HepG2 (cell line): Measurements from ENCODE around the gene IRF7. TPM values are rescaled to one million over a fixed set of nuclear protein-coding genes. Genes with fewer than 3 reads are reported as not detected.

Experiments
- DNMT1 ChIP-seq: sonication (generic); formaldehyde crosslinking; IDR thresholded peaks from 2 replicates; pipeline ENCODE4 v1.5.1; 2020; ENCODE audit warnings: mild to moderate bottlenecking, missing genetic modification reagents
- ETV5 ChIP-seq: IDR thresholded peaks from 2 replicates; pipeline ENCODE4 v1.6.1; 2018; ENCODE audit warnings: missing biosample characterization, missing genetic modification reagents, inconsistent platforms, borderline replicate concordance
- HOXA5 ChIP-seq: sonication (generic); formaldehyde crosslinking; IDR thresholded peaks from 2 replicates; pipeline ENCODE4 v1.4.0; 2020; ENCODE audit warnings: missing genetic modification reagents
- ISX ChIP-seq: sonication (generic); formaldehyde crosslinking; conservative IDR thresholded peaks from 2 replicates; pipeline ENCODE4 v1.5.0; 2020; ENCODE audit warnings: missing genetic modification reagents
- KLF15 ChIP-seq: sonication (generic); formaldehyde crosslinking; IDR thresholded peaks from 2 replicates; pipeline ENCODE4 v1.8.1; 2023; ENCODE audit warnings: borderline replicate concordance, mild to moderate bottlenecking, inconsistent platforms, missing genetic modification reagents, mixed read lengths
- MEIS1 ChIP-seq: sonication (generic); formaldehyde crosslinking; IDR thresholded peaks from 2 replicates; pipeline ENCODE4 v1.9.0; 2021; ENCODE audit warnings: mild to moderate bottlenecking, missing genetic modification reagents, moderate library complexity, borderline replicate concordance
- NAIF1 ChIP-seq: sonication (generic); formaldehyde crosslinking; IDR thresholded peaks from 2 replicates; pipeline ENCODE4 v1.5.0; 2020; ENCODE audit warnings: mild to moderate bottlenecking, missing genetic modification reagents, borderline replicate concordance
- NFE2L1 ChIP-seq: sonication (generic); formaldehyde crosslinking; IDR thresholded peaks from 2 replicates; pipeline ENCODE4 v1.4.0; 2020; ENCODE audit warnings: missing genetic modification reagents, mild to moderate bottlenecking, borderline replicate concordance
- SNRNP70 ChIP-seq: fragments of 200-400 bp; formaldehyde crosslinking; IDR thresholded peaks from 2 replicates; pipeline ENCODE4 v1.6.1; 2017; ENCODE audit warnings: mild to moderate bottlenecking, low read depth, low read length, moderate library complexity
- SRSF4 ChIP-seq: fragments of 200-400 bp; formaldehyde crosslinking; IDR thresholded peaks from one replicate; pipeline ENCODE4 v1.6.1; 2018; ENCODE audit warnings: mild to moderate bottlenecking, low read depth, low read length, moderate library complexity; ENCODE audit not compliant: poor library complexity, severe bottlenecking
- TBP ChIP-seq: sonication (generic); formaldehyde crosslinking; IDR thresholded peaks from 2 replicates; pipeline ENCODE4 v1.5.0; 2020; ENCODE audit warnings: missing genetic modification reagents
- ZFY ChIP-seq: sonication (generic); formaldehyde crosslinking; IDR thresholded peaks from 2 replicates; pipeline ENCODE4 v1.4.0; 2020; ENCODE audit warnings: missing genetic modification reagents
- ZNF124 ChIP-seq: sonication (generic); formaldehyde crosslinking; IDR thresholded peaks from 2 replicates; pipeline ENCODE4 v1.4.0; 2020; ENCODE audit warnings: missing genetic modification reagents
- ZNF629 ChIP-seq: sonication (generic); formaldehyde crosslinking; conservative IDR thresholded peaks from 2 replicates; pipeline ENCODE4 v1.5.0; 2020; ENCODE audit warnings: missing genetic modification reagents
- ZNF687 ChIP-seq: sonication (generic); formaldehyde crosslinking; IDR thresholded peaks from 2 replicates; pipeline ENCODE4 v1.5.1; 2020; ENCODE audit warnings: mild to moderate bottlenecking, missing genetic modification reagents, moderate library complexity
- ZNF816 ChIP-seq: sonication (generic); formaldehyde crosslinking; IDR thresholded peaks from 2 replicates; pipeline ENCODE4 v1.8.0; 2022; ENCODE audit warnings: missing genetic modification reagents, mild to moderate bottlenecking, borderline replicate concordance
- polyA plus RNA-seq, 8 experiments: library from polyadenylated mRNA; depleted of rRNA in 3 of 8; stranded (reverse) in 7 of 8; unstranded in 1 of 8; fragments of >200 nt; fragmentation: Illumina TruSeq in 4 of 8; extraction: Trizol in 4 of 8; gene quantifications; 2 replicates each; pipeline versions ENCODE4 v1.2.1 to v1.2.3, GENCODE V29; 2011 to 2016; ENCODE audit warnings: low read depth in 4 of 8, missing spikeins in 1 of 8, mixed read lengths in 1 of 8; ENCODE audit not compliant: insufficient read depth in 1 of 8
- total RNA-seq, 5 experiments: library from RNA; depleted of rRNA; stranded (reverse); fragments of >200 nt; fragmentation: Illumina TruSeq; extraction: Trizol; gene quantifications; 2 replicates each; pipeline ENCODE4 v1.2.3, GENCODE V29; 2016; ENCODE audit warnings: low read depth in 1 of 5
- TF ChIP-seq, protein P1 (sequence below): sonication (generic); formaldehyde crosslinking; IDR thresholded peaks from 2 replicates; pipeline ENCODE4 v1.5.1; 2020; ENCODE audit warnings: mild to moderate bottlenecking, missing genetic modification reagents, borderline replicate concordance
- TF ChIP-seq, protein P2 (sequence below): sonication (generic); formaldehyde crosslinking; IDR thresholded peaks from 2 replicates; pipeline ENCODE4 v1.9.0; 2021; ENCODE audit warnings: missing genetic modification reagents, borderline replicate concordance

Gene IRF7
- total and polyA plus RNA-seq, 2 of the 13 experiments (the other 11 are each of a cell fraction or from before 2014, with no cell fraction given): not detected

GRCh38 chr11:662689-663274, 47.0 kb upstream of the IRF7 start (continued):
- TF ChIP-seq, protein P1, sequence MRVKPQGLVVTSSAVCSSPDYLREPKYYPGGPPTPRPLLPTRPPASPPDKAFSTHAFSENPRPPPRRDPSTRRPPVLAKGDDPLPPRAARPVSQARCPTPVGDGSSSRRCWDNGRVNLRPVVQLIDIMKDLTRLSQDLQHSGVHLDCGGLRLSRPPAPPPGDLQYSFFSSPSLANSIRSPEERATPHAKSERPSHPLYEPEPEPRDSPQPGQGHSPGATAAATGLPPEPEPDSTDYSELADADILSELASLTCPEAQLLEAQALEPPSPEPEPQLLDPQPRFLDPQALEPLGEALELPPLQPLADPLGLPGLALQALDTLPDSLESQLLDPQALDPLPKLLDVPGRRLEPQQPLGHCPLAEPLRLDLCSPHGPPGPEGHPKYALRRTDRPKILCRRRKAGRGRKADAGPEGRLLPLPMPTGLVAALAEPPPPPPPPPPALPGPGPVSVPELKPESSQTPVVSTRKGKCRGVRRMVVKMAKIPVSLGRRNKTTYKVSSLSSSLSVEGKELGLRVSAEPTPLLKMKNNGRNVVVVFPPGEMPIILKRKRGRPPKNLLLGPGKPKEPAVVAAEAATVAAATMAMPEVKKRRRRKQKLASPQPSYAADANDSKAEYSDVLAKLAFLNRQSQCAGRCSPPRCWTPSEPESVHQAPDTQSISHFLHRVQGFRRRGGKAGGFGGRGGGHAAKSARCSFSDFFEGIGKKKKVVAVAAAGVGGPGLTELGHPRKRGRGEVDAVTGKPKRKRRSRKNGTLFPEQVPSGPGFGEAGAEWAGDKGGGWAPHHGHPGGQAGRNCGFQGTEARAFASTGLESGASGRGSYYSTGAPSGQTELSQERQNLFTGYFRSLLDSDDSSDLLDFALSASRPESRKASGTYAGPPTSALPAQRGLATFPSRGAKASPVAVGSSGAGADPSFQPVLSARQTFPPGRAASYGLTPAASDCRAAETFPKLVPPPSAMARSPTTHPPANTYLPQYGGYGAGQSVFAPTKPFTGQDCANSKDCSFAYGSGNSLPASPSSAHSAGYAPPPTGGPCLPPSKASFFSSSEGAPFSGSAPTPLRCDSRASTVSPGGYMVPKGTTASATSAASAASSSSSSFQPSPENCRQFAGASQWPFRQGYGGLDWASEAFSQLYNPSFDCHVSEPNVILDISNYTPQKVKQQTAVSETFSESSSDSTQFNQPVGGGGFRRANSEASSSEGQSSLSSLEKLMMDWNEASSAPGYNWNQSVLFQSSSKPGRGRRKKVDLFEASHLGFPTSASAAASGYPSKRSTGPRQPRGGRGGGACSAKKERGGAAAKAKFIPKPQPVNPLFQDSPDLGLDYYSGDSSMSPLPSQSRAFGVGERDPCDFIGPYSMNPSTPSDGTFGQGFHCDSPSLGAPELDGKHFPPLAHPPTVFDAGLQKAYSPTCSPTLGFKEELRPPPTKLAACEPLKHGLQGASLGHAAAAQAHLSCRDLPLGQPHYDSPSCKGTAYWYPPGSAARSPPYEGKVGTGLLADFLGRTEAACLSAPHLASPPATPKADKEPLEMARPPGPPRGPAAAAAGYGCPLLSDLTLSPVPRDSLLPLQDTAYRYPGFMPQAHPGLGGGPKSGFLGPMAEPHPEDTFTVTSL (CRISPR knock-in tag): no peak
- TF ChIP-seq NAIF1 (CRISPR knock-in tag) (no peak), ETV5 (CRISPR knock-in tag) (no peak), ZNF687 (CRISPR knock-in tag) (peak; percentile 57), HOXA5 (no peak), MEIS1 (no peak), ZNF124 (CRISPR knock-in tag) (no peak), TBP (CRISPR knock-in tag) (no peak), ZNF629 (CRISPR knock-in tag) (no peak), SNRNP70 (no peak), ISX (CRISPR knock-in tag) (no peak), SRSF4 (no peak), NFE2L1 (no peak), KLF15 (no peak), ZFY (CRISPR knock-in tag) (no peak), DNMT1 (CRISPR knock-in tag) (0 out of 2 replicates have a peak, but pooled peaks have one; percentile 25), ZNF816 (CRISPR knock-in tag) (no peak)
- TF ChIP-seq, protein P2, sequence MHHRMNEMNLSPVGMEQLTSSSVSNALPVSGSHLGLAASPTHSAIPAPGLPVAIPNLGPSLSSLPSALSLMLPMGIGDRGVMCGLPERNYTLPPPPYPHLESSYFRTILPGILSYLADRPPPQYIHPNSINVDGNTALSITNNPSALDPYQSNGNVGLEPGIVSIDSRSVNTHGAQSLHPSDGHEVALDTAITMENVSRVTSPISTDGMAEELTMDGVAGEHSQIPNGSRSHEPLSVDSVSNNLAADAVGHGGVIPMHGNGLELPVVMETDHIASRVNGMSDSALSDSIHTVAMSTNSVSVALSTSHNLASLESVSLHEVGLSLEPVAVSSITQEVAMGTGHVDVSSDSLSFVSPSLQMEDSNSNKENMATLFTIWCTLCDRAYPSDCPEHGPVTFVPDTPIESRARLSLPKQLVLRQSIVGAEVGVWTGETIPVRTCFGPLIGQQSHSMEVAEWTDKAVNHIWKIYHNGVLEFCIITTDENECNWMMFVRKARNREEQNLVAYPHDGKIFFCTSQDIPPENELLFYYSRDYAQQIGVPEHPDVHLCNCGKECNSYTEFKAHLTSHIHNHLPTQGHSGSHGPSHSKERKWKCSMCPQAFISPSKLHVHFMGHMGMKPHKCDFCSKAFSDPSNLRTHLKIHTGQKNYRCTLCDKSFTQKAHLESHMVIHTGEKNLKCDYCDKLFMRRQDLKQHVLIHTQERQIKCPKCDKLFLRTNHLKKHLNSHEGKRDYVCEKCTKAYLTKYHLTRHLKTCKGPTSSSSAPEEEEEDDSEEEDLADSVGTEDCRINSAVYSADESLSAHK (CRISPR knock-in tag): no peak
